G401 (cell line): Measurements from ENCODE around the gene DRG1. TPM values are rescaled to one million over a fixed set of nuclear protein-coding genes. Genes with fewer than 3 reads are reported as not detected.
A peak's percentile ranks its signal among the peaks of the same experiment; 100 is the strongest.
"Not testable (repeated sequence)": the region's sequence is repeated elsewhere in the genome, so short reads cannot be mapped to it uniquely, and the experiment has no call there.

Experiments
- DNase-seq: peaks from one replicate; pipeline ENCODE4 v3.0.0-alpha.2; 2015; ENCODE audit warnings: low spot score
- in situ Hi-C: cut with HindIII; loops from 2 replicates; pipeline ENCODE4 v1.10.0; 2016; ENCODE audit warnings: low sequenced_read_pairs, mixed read lengths
- total RNA-seq: library from RNA; depleted of rRNA; stranded (reverse); fragments of >200 nt; shearing (Covaris generic); gene quantifications from 2 replicates; pipeline ENCODE4 v1.2.3, GENCODE V29; 2014; rRNA removed

The DRG1 gene
- 31.8 and 69.1 TPM in 2 replicates for total RNA-seq

GRCh38 chr22:31399211-31400022 is at the start of gene DRG1:
TSS of gene DRG1 (plus strand) at chr22:31399604. CDS start at chr22:31399684, 80 bp downstream.
- DNase-seq: peak; percentile 96
- in situ Hi-C loops: no loop called here

DNA sequence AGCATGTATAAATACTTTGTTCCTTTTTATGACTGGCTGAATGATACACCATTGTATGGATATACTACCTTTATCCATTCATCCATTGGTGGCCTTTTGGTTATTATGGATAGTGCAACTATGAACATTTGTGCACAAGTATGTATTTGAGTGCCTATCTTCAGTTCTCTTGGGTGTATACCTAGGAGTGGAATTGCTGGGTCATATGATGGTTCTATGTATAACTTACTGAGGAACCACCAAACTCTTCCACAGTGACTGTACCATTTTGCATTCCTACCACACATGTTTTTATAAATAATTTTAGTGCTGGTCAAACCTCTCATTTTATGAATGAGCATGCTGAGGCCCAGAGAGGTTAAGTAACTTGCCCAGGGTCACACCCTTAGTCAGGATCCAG is 49.4 kb upstream of the DRG1 start:
- in situ Hi-C loops: no loop called here
- no peak for DNase-seq

GRCh38 chr22:31350410-31350863 is 49.0 kb upstream of the DRG1 start:
- in situ Hi-C loops: no loop called here

GRCh38 chr22:31354515-31354914 is 44.9 kb upstream of the DRG1 start:
- in situ Hi-C loops: no loop called here

More at GRCh38 chr22:31350410-31350863, 49.0 kb upstream of the DRG1 start:
- peak; percentile 95 for DNase-seq

GRCh38 chr22:31360029-31360428 is 39.4 kb upstream of the DRG1 start:
- in situ Hi-C loops: no loop called here
- DNase-seq: no peak

More at GRCh38 chr22:31354515-31354914, 44.9 kb upstream of the DRG1 start:
- DNase-seq: no peak

DNA sequence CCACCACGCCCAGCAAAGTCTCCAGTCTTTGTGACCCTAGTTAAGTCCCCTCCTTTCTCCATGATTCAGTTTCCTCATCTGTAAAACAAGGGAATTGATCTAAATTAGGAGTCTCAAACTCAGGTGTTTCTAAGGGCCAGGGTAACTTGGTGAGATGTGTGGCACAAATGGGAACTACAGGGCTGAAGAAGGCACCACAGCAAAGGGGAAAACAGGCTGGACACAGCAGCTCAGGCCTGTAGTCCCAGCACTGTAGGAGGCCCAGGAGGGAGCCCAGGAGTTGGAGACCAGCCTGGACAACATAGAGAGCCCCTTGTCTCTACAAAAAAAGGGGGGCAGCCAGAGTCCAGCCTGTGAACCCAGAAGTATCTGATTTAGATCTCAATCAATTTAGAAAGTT is 37.7 kb upstream of the DRG1 start:
- no peak for DNase-seq
- in situ Hi-C loops: no loop called here

DNA sequence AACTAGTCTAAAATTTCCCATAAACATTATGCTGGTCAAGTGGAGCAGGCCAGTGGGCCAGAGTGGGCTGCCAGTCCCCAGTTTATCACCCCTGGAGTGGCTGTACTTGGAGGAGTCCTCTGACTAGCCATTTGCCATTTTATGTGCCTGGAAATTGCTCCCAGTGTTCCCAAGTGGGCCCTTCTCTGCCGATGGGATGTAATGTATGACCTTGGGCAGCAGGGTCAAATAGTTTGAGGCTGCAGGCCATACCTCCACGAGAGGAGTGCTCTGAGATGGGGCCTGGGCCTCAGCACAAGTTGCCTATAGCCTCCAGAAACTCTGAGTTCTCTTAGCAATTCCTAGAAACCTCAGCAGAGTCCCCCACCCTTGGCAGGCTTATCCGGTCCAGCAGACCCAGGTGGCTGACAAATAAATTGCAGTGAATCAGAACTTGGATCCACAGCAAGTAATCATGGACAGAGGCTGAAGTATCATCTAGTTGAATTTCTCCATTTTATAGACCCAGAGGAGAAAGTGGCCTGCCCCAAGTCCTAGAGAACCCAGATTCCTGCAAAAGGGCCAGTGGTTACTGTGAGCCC is 35.4 kb upstream of the DRG1 start:
- in situ Hi-C loops: no loop called here
- no peak for DNase-seq

DNA sequence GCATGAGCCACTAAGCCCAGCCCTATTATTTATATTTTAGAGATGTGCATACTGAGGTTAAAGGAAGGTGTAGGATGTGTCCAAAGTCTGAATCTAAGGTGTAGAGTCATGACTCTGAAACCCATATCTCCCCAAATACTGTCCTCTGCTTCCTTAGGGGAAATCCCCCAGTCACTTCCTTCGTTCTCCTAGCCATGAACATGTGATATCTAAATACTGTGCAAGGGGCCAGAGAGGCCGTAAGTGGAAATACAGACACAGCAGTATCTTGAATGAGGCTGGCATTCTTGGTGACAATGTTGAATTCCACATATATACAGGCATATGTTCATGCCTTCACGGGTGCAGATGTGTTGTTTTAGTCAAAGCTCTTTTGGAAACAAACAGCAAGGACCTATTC is 32.0 kb upstream of the DRG1 start:
- no peak for DNase-seq
- in situ Hi-C loops: no loop called here

GRCh38 chr22:31377612-31378011 is 21.8 kb upstream of the DRG1 start:
- in situ Hi-C loops: no loop called here

GRCh38 chr22:31378123-31378522 is 21.3 kb upstream of the DRG1 start:
- in situ Hi-C loops: no loop called here

More at GRCh38 chr22:31377612-31378011, 21.8 kb upstream of the DRG1 start:
- no peak for DNase-seq

GRCh38 chr22:31378651-31379050 is 20.8 kb upstream of the DRG1 start:
- DNase-seq, in situ Hi-C loops: not testable (repeated sequence)

More at GRCh38 chr22:31378123-31378522, 21.3 kb upstream of the DRG1 start:
- DNase-seq: no peak

DNA sequence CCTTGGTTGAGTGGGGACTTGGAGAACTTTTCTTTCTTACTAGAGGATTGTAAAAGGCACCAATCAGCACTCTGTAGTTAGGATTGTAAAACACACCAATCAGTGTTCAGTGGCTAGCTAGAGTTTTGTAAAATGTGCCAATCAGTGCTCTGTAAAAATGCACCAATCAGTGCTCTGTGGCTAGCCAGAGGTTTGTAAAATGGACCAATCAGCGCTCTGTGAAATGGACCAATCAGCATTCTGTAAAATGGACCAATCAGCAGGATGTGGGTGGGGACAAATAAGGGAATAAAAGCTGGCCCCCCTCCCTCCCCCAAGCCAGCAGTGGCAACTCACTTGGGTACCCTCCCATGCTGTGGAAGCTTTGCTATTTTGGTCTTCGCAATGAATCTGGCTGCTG is 5.5 kb upstream of the DRG1 start:
- DNase-seq: no peak
- in situ Hi-C loops: no loop called here

GRCh38 chr22:31394326-31394725 is 5.1 kb upstream of the DRG1 start:
- no peak for DNase-seq
- in situ Hi-C loops: no loop called here

DNA sequence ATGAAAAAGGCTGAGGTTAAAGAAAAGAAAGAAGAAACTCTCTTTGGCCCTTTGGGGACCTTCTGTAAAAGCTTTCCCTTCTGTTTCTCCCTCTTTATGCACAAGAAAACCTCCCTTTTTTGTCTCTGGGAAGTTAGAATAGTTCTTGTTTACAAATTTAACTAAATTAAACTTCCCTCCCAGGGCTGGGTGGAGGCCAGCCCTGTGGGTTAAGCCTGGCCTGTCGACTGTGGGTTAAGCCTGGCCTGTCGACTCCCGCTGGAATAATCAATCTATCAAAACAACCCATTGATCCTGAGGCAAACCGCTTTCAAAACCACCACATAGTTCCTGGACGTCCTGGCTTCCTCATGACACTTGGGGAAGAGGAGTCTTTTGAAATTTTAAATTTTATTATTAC is 1.2 kb upstream of the DRG1 start:
- no peak for DNase-seq
- in situ Hi-C loops: no loop called here

GRCh38 chr22:31400023-31400397 is 606 bp downstream of the DRG1 start:
- in situ Hi-C loops: no loop called here
- no peak for DNase-seq

DNA sequence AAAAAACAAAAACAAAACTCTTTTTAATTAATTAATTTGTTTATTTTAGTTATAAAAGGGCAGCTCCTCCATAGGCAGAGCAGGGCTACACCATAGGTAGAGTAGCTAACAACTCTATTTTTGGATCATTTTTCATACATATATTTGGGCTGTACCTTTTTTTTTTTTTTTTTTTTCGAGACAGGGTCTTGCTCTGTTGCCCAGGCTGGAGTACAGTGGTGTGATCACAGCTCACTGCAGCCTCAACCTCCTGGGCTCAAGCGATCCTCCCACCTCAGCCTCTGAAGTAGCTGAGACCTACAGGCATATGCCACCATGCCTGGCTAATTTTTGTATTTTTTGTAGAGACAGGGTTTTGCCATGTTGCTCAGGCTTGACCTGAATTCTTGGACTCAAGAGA is 2.9 kb downstream of the DRG1 start:
- DNase-seq, in situ Hi-C loops: not testable (repeated sequence)

DNA sequence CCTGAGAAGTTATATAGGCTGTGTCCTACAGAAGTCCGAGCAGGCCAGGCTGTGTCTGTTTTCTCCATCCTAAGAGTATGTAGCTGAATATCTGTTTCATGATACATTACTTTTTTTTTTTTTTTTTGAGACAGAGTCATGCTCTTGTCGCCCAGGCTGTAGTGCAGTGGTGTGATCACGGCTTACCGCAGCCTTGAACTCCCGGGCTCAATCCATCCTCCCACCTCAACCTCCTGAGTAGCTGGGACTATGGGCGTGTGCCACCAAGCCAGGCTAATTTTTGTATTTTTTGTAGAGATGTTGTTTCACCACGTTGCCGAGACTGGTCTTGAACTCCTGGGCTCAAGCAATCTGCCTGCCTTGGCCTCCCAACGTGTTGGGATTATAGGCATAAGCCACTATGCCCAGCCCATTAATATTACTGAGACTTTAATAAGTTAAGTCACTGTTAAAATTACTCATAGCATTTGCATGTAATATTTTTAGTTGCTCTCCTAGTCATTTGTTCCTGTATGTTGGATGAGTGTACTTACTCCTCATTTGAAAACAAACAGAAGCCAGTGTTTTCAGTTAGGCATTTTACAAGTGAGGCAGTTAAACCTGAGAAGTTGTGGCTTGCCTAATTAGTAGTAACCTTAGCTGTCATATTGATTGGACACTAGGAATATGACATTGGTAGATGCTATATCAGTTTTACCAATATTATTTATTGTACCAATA is 26.1 kb downstream of the DRG1 start:
- in situ Hi-C loops: no loop called here

DNA sequence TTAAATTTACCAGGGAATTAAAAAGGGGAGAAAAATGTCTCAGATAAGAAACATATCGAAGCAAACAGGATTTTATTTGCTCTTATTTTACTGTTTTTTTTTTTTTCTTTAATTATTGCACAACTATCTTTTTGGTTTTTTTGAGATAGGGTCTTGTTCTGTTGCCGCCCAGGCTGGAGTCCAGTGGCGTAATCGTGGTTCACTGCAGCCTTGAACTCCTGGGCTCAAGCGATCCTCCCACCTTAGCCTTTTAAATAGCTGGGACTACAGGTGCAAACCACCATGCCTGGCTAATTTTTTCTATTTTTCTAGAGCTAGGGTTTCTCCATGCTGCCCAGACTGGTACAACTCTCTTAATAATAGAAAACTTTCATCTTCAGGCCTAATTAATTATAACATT is 32.5 kb downstream of the DRG1 start:
- in situ Hi-C loops: no loop called here
- DNase-seq: no peak

More for the DNA sequence above, 26.1 kb downstream of the DRG1 start:
- no peak for DNase-seq

- DNase-seq: no peak
These were observed 36.7 kb downstream of the DRG1 start for GRCh38 chr22:31436132-31436531.

DNA sequence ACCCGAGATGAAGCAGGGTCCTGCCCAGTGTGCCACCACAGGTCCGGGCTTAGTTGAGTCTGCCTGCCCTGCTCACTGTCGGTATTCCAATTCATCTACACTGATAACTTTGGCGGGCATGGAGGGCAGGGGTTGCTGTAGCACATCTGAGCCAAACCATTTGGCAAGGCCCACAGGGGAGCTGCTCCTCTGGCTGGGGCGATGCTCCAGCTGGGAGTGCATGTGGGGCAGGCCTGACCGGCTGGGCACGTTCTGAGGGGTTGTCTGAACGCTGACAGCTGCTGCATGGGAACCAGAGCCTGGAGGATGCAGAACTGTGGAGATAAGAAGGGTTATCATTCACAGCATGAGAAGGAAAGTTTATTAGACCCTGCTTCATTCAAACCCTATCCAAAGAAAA is 40.4 kb downstream of the DRG1 start:
- in situ Hi-C loops: no loop called here
- DNase-seq: no peak

More at GRCh38 chr22:31436132-31436531, 36.7 kb downstream of the DRG1 start:
- in situ Hi-C loops: no loop called here
